Mucosa of descending colon (tissue), 3 donors: ENCODE data around the gene C2orf49. TPM values are rescaled to one million over a fixed set of nuclear protein-coding genes. Genes with fewer than 3 reads are reported as not detected.

Source experiments
- ATAC-seq: fragments of 200-7000 bp; cut with Tn5 transposase; one replicate; pipeline ENCODE4 v1.9.1; 2020; ENCODE audit warnings: mild to moderate bottlenecking, moderate library complexity
- DNase-seq, 3 donors: peaks; one replicate each; pipeline ENCODE4 v3.0.0-alpha.2; 2020
- H3K36me3 ChIP-seq: fragments of 200-600 bp; one replicate; pipeline ENCODE4 v1.8.0; 2021; ENCODE audit warnings: low read depth, mild to moderate bottlenecking
- H3K4me1 ChIP-seq: fragments of 200-600 bp; one replicate; pipeline ENCODE4 v1.8.0; 2021; ENCODE audit warnings: low read depth, mild to moderate bottlenecking
- H3K4me3 ChIP-seq: fragments of 200-600 bp; one replicate; pipeline ENCODE4 v1.8.0; 2021; ENCODE audit warnings: mild to moderate bottlenecking
- H3K9me3 ChIP-seq: fragments of 200-600 bp; one replicate; pipeline ENCODE4 v1.8.0; 2021; ENCODE audit warnings: mild to moderate bottlenecking
- intact Hi-C, 2 donors: fragments of 100-400 bp; cut with DNase I in 1 of 2; cut with micrococcal nuclease in 1 of 2; formaldehyde crosslinking; loops; one replicate each; pipeline versions ENCODE4 v1.11.0 to v1.11.1; 2022; cut with DNase I, micrococcal nuclease
- total RNA-seq, 3 donors: library from RNA; stranded (reverse); fragmentation: NEBNext Ultra II Directional in 2 of 3; extraction: Animal tissue kit (Norgen Biotek cat#: 25700) in 2 of 3; gene quantifications; one replicate each; pipeline versions ENCODE4 v1.2.1 to v1.2.4, GENCODE V29; 2021 to 2023
- TF ChIP-seq, protein P1 (sequence below): fragments of 200-600 bp; IDR thresholded peaks from one replicate; pipeline ENCODE4 v1.8.0; 2022; ENCODE audit warnings: antibody characterized with exemption, mild to moderate bottlenecking
- donor health status: DM: no; HTN: no; CAD: no; lungs with moderate emphysema.
- donor health status: DM: no; HTN: no; CAD: no.
- donor health status: DM: no; HTN: yes; CAD: no.

C2orf49 gene
- total RNA-seq, 3 donors from 2014 or later, result 11.0 to 21.0 (median 11.6) TPM

DNA sequence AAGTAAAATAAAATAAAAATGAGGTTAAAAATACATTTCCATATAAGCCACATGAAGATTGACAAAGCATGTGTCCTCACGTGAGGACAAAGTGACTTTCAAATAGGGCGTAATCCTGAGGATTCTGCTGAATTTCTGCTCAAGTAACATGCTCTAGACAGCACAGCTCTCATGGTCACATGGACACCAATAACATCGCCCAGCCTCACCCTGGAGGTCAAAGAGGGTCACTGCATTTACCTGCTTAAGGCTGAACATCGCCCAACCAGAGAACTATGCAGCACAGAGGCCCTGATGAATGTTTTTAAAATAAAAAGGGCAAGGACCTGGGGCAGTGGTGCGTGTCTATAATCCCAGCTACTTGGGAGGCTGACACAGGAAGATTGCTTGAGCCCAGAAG lies 38.0 kb upstream of the C2orf49 start:
- no peaks in the 10 kb centered on the region for H3K36me3 ChIP-seq
- intact Hi-C loops, result no loop called here
- no peak for ATAC-seq
- H3K9me3 ChIP-seq, result no peaks in the 10 kb centered on the region
- H3K4me1 ChIP-seq, result no peaks in the 10 kb centered on the region
- H3K4me3 ChIP-seq, result no peak overlapping the region
- TF ChIP-seq, protein P1, sequence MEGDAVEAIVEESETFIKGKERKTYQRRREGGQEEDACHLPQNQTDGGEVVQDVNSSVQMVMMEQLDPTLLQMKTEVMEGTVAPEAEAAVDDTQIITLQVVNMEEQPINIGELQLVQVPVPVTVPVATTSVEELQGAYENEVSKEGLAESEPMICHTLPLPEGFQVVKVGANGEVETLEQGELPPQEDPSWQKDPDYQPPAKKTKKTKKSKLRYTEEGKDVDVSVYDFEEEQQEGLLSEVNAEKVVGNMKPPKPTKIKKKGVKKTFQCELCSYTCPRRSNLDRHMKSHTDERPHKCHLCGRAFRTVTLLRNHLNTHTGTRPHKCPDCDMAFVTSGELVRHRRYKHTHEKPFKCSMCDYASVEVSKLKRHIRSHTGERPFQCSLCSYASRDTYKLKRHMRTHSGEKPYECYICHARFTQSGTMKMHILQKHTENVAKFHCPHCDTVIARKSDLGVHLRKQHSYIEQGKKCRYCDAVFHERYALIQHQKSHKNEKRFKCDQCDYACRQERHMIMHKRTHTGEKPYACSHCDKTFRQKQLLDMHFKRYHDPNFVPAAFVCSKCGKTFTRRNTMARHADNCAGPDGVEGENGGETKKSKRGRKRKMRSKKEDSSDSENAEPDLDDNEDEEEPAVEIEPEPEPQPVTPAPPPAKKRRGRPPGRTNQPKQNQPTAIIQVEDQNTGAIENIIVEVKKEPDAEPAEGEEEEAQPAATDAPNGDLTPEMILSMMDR, result no peak
- no peak for DNase-seq

DNA sequence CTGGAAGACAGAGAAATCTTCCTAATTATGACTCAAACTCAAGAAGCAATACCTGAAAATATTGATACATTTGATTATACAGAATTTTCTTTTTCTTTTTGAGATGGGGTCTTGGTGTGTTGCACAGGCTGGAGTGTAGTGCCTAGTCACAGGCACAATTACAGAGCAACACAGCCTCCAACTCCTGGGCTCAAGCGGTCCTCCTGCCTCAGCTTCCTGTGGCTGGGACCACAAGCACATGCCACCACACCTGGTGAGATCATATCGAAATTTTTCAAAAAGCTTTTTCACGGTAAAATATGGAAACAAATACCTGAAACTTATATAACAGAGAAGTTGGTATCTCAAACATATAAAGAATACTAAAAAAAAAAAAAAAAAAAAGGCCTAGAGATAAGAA lies 35.7 kb upstream of the C2orf49 start:
- ATAC-seq (no peak), DNase-seq (no peak)
- TF ChIP-seq, protein P1, result no peak
- H3K36me3 ChIP-seq, result no peaks in the 10 kb centered on the region
- H3K4me1 ChIP-seq, result no peaks in the 10 kb centered on the region
- intact Hi-C loops, result no loop called here
- H3K4me3 ChIP-seq, result no peak overlapping the region
- no peaks in the 10 kb centered on the region for H3K9me3 ChIP-seq

DNA sequence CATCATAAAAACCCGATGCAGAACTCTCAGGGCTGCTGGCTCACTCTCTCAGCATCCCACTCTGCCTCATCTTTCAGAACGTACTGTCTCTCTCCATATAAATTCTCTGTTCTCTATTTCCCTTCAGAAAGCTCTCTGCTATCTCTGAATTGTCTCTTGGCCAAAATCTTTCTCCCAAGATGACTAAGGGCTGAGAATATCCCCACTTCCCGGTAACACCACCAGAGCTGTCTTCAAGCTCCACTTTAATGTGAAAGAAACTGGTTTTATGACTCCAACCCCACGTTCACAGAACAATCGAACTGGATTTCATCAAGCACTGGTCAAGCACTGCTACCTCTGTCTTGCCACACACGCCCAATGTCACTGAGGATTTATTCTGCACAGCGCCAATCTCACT lies 30.2 kb upstream of the C2orf49 start:
- Histone ChIP-seq H3K9me3 (no peaks in the 10 kb centered on the region), H3K36me3 (no peaks in the 10 kb centered on the region), H3K4me3 (no peak overlapping the region), H3K4me1 (peaks cover 3% of the 10 kb centered on the region)
- intact Hi-C loops, result no loop called here
- TF ChIP-seq, protein P1, result no peak
- no peak for ATAC-seq
- no peak for DNase-seq

DNA sequence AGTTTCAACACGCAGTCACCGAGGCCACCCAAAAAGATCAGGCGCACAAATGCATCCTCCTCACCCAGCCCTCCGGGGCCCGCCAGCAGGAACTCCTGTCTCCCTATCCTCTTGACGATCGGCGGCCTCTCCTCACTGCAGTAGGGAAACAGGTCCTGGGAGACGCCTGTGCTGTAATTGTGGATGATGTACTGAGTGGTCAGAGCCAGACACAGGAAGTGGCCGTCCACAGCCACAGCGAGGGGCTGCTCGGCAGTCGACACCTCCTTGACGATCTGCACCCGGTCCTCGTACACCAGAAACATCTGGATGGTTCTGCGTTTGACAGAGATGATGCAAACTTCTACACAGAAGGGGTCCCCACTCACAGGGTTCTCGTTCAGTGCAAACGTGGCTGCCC lies 29.8 kb upstream of the C2orf49 start:
- Histone ChIP-seq H3K4me1 (peaks cover 3% of the 10 kb centered on the region), H3K9me3 (no peaks in the 10 kb centered on the region), H3K36me3 (no peaks in the 10 kb centered on the region), H3K4me3 (no peak overlapping the region)
- no peak for DNase-seq
- intact Hi-C loops, result no loop called here
- ATAC-seq, result no peak
- TF ChIP-seq, protein P1, result no peak

DNA sequence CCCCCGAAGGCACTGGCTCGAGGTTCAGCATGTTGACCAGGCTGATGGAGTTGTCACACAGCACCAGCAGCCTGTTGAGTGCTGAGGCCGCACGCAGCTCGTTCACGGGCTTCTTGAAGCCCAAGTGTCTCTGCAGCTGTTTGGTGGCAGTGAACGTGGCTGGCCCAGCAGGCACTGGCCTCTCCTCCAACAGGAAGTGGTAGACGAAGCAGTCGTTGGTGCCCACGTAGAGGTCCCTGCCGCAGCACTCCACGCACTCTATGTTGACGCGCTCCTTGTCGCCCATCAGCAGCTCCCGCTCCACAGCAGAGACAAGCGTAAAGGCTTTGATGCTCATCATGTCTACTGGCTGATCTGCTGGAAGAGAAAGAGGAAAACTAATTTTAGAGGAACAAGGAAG lies 29.4 kb upstream of the C2orf49 start:
- no peak for DNase-seq
- Histone ChIP-seq H3K4me3 (no peak overlapping the region), H3K4me1 (peaks cover 3% of the 10 kb centered on the region), H3K9me3 (no peaks in the 10 kb centered on the region), H3K36me3 (no peaks in the 10 kb centered on the region)
- TF ChIP-seq, protein P1, result no peak
- no peak for ATAC-seq
- intact Hi-C loops, result no loop called here
